ENCODE results near the gene RILP.

RILP gene

DNA sequence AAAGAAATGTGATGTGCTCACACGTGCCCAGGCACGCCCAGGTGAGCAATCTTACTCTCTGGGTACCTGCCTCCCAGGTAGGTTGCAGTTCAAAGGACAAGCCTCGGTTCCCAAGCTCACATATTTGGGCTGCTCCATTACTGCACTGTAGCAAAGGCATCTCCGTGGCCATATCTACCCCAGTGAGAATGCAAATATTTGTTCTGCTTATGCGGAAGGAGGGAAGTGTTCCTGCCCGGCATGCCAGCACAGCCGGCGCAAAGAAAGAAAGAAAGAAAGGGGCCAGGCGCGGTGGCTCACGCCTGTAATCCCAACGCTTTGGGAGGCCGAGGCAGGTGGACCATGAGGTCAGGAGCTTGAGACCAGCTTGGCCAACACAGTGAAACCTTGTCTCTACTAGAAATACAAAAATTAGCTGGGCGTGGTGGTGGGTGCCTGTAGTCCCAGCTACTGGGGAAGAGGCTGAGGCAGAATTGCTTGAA is 51.8 kb downstream of the RILP start:
- DNase-seq, result no peak

Data from NCI-H1417 treated with DMSO at 0.1 percent for 48 hours (cell line).